Endothelial cell of umbilical vein (primary cell): ENCODE results near the gene DDB1. TPM values are rescaled to one million over a fixed set of nuclear protein-coding genes. Genes with fewer than 3 reads are reported as not detected.

Experiments used
- BruUV-seq: library from RNA; stranded (reverse); fragments of 400-500 nt; replicated peaks from 2 replicates; lab custom pipeline; 2021; lab: Mats Ljungman, UMichigan
- CTCF ChIA-PET: fragments of 300-600, 350-600 bp; sonication (Branson Sonifier 250); formaldehyde crosslinking; loops from one replicate; lab custom pipeline; 2021; ENCODE audit warnings: antibody characterized with exemption, inconsistent platforms; lab: Charles Lee
- POLR2A ChIA-PET: fragments of 300-600, 350-600 bp; sonication (Branson Sonifier 250); formaldehyde crosslinking; loops from one replicate; lab custom pipeline; 2021; ENCODE audit warnings: antibody characterized with exemption, inconsistent platforms; lab: Charles Lee
- DNase-seq: peaks from one replicate; pipeline ENCODE4 v3.0.0-alpha.2; 2011; ENCODE audit warnings: low read depth, low spot score
- FAIRE-seq: peaks from 2 replicates; lab custom pipeline; 2011; peaks lifted over from hg19 to GRCh38; lab: Jason Lieb, UNC
- H2AFZ ChIP-seq: 2 replicates; pipeline ENCODE4 v1.6.0; 2012; ENCODE audit warnings: low read depth, low read length, control low read depth, inconsistent platforms
- H3K27ac ChIP-seq: 2 replicates; pipeline ENCODE4 v1.5.1; 2011; ENCODE audit warnings: low read depth, mild to moderate bottlenecking, control low read depth, low read length, moderate library complexity; ENCODE audit not compliant: insufficient read depth
- H3K27me3 ChIP-seq, 2 experiments: 2 replicates each; pipeline versions ENCODE4 v1.6.0 to v1.6.1; 2011; ENCODE audit warnings: low read length in 2 of 2, mixed read lengths in 1 of 2; ENCODE audit not compliant: control insufficient read depth in 2 of 2, insufficient read depth in 2 of 2
- H3K36me3 ChIP-seq, 2 experiments: 2 replicates in 1 of 2; 3 replicates in 1 of 2; pipeline ENCODE4 v1.5.1; 2011; ENCODE audit warnings: low read length in 2 of 2, mild to moderate bottlenecking in 1 of 2, moderate library complexity in 1 of 2; ENCODE audit not compliant: control insufficient read depth in 2 of 2, insufficient read depth in 2 of 2; ENCODE audit errors: extremely low read depth in 1 of 2
- H3K4me1 ChIP-seq: 3 replicates; pipeline ENCODE4 v1.5.1; 2011; ENCODE audit warnings: mild to moderate bottlenecking, low read length; ENCODE audit not compliant: control insufficient read depth, insufficient read depth; ENCODE audit errors: extremely low read depth
- H3K4me2 ChIP-seq: 2 replicates; pipeline ENCODE4 v1.6.1; 2011; ENCODE audit warnings: low read length, control low read depth, mixed read lengths; ENCODE audit not compliant: insufficient read depth
- H3K4me3 ChIP-seq, 3 experiments: fragments of 200-600 bp in 1 of 3; sonication (generic), shearing (Covaris generic) in 1 of 3; replicated peaks in 1 of 3; 2 replicates each; pipeline ENCODE4 v1.5.1; 2011 to 2016; ENCODE audit warnings: control low read depth in 3 of 3, low read length in 3 of 3, mild to moderate bottlenecking in 2 of 3, inconsistent platforms in 1 of 3, low read depth in 1 of 3, moderate library complexity in 1 of 3; ENCODE audit not compliant: insufficient read depth in 1 of 3
- H3K79me2 ChIP-seq: 2 replicates; pipeline ENCODE4 v1.6.0; 2012; ENCODE audit warnings: low read length, inconsistent platforms; ENCODE audit not compliant: control insufficient read depth, insufficient read depth
- H3K9ac ChIP-seq: replicated peaks from 2 replicates; pipeline ENCODE3; 2011; ENCODE audit warnings: low read length, control low read depth; ENCODE audit not compliant: insufficient read depth; ENCODE audit errors: extremely low read depth
- H3K9me1 ChIP-seq: replicated peaks from 3 replicates; pipeline ENCODE4 v1.6.0; 2011; ENCODE audit warnings: mild to moderate bottlenecking, low read length; ENCODE audit not compliant: control insufficient read depth, insufficient read depth; ENCODE audit errors: extremely low read depth
- H3K9me3 ChIP-seq: replicated peaks from 2 replicates; pipeline ENCODE4 v1.5.1; 2012; ENCODE audit warnings: low read length, inconsistent platforms; ENCODE audit not compliant: control insufficient read depth, insufficient read depth
- H4K20me1 ChIP-seq: replicated peaks from 2 replicates; pipeline ENCODE3; 2011; ENCODE audit warnings: mild to moderate bottlenecking, low read length; ENCODE audit not compliant: control insufficient read depth, insufficient read depth; ENCODE audit errors: extremely low read depth
- CTCF ChIP-seq, 2 donors: IDR thresholded peaks; 1 replicate in 1 of 2; 2 replicates in 1 of 2; pipeline ENCODE4 v1.5.1; 2011; ENCODE audit warnings: low read length in 2 of 2, mild to moderate bottlenecking in 2 of 2, moderate library complexity in 2 of 2, control low read depth in 1 of 2, inconsistent platforms in 1 of 2, low read depth in 1 of 2; ENCODE audit not compliant: insufficient read depth in 1 of 2; ENCODE audit errors: extremely low read depth in 1 of 2
- EZH2 ChIP-seq: IDR thresholded peaks from 2 replicates; pipeline ENCODE4 v1.6.1; 2012; ENCODE audit warnings: borderline replicate concordance, low read depth, mild to moderate bottlenecking, moderate library complexity, low read length, inconsistent platforms; ENCODE audit not compliant: severe bottlenecking
- FOS ChIP-seq: IDR thresholded peaks from 2 replicates; pipeline ENCODE4 v1.6.1; 2011; ENCODE audit warnings: mild to moderate bottlenecking, low read length, moderate library complexity, borderline replicate concordance; ENCODE audit not compliant: insufficient read depth
- GATA2 ChIP-seq: IDR thresholded peaks from 2 replicates; pipeline ENCODE4 v1.7.0; 2011; ENCODE audit warnings: low read depth, mild to moderate bottlenecking, moderate library complexity, mixed read lengths, low read length; ENCODE audit not compliant: insufficient read length, insufficient read depth
- JUN ChIP-seq: IDR thresholded peaks from 2 replicates; pipeline ENCODE4 v1.6.1; 2011; ENCODE audit warnings: borderline replicate concordance, low read depth; ENCODE audit not compliant: insufficient read length, insufficient read depth
- MAX ChIP-seq: IDR thresholded peaks from 2 replicates; pipeline ENCODE4 v1.6.1; 2011; ENCODE audit not compliant: insufficient read depth, insufficient read length
- MYC ChIP-seq: IDR thresholded peaks from one replicate; pipeline ENCODE4 v1.6.1; 2011; ENCODE audit warnings: mild to moderate bottlenecking, low read depth, low read length
- POLR2A ChIP-seq: IDR thresholded peaks from 2 replicates; pipeline ENCODE4 v1.6.1; 2012; ENCODE audit warnings: low read depth, mild to moderate bottlenecking, control low read depth, low read length
- POLR2AphosphoS5 ChIP-seq: IDR thresholded peaks from 2 replicates; pipeline ENCODE4 v1.6.1; 2012; ENCODE audit warnings: low read depth, mild to moderate bottlenecking, control low read depth, low read length, moderate library complexity; ENCODE audit not compliant: insufficient read depth
- dilution Hi-C: fragments of 300-500 bp; cut with MboI; formaldehyde crosslinking; loops from one replicate; pipeline ENCODE4 v1.15.0; 2019; ENCODE audit warnings: low sequenced_read_pairs; ENCODE audit not compliant: extremely low pct_ligation_motif_present
- intact Hi-C: fragments of 100-400 bp; cut with micrococcal nuclease; formaldehyde crosslinking; loops from one replicate; pipeline ENCODE4 v1.10.0; 2022
- polyA plus RNA-seq, 4 experiments: library from polyadenylated mRNA; depleted of rRNA in 3 of 4; stranded (reverse) in 3 of 4; unstranded in 1 of 4; fragments of >200 nt; gene quantifications; 2 replicates each; pipeline versions ENCODE4 v1.2.1 to v1.2.3, GENCODE V29; 2011 to 2012; ENCODE audit warnings: missing spikeins in 1 of 4
- total RNA-seq: library from RNA; stranded (reverse); gene quantifications from 2 replicates; pipeline ENCODE4 v1.2.3, GENCODE V29; 2021

The DDB1 gene
- total and polyA plus RNA-seq, 2 donors (not counting 3 experiments of a cell fraction or from before 2014, with no cell fraction given), result 229 to 230 TPM

- dilution Hi-C loops (no loop called here), intact Hi-C loops (no loop called here)
- POLR2A ChIA-PET, result no interaction called here
- H3K9ac ChIP-seq, result no peak overlapping the region
- BruUV-seq, result no TSS peak
- no peak overlapping the region for H2AFZ ChIP-seq
- H3K4me1 ChIP-seq, result peaks cover 13% of the 10 kb centered on the region
- no peaks in the 10 kb centered on the region for H3K9me3 ChIP-seq
- DNase-seq, result no peak
- no peak overlapping the region for H3K27ac ChIP-seq
- no peak for FAIRE-seq
- H3K36me3 ChIP-seq, result peaks cover 20 to 47% of the 10 kb centered on the region in 2 experiments
- CTCF ChIA-PET, result no interaction called here
- no peak overlapping the region for H3K4me2 ChIP-seq
- TF ChIP-seq POLR2AphosphoS5, result no peak
- H3K27me3 ChIP-seq, result no peaks in the 10 kb centered on the region
- no peaks in the 10 kb centered on the region for H3K79me2 ChIP-seq
- no peaks in the 10 kb centered on the region for H4K20me1 ChIP-seq
- no peaks in the 10 kb centered on the region for H3K9me1 ChIP-seq
- no peak overlapping the region for H3K4me3 ChIP-seq
Observed at GRCh38 chr11:61302550-61302949, 30.4 kb downstream of the DDB1 start.

DNA sequence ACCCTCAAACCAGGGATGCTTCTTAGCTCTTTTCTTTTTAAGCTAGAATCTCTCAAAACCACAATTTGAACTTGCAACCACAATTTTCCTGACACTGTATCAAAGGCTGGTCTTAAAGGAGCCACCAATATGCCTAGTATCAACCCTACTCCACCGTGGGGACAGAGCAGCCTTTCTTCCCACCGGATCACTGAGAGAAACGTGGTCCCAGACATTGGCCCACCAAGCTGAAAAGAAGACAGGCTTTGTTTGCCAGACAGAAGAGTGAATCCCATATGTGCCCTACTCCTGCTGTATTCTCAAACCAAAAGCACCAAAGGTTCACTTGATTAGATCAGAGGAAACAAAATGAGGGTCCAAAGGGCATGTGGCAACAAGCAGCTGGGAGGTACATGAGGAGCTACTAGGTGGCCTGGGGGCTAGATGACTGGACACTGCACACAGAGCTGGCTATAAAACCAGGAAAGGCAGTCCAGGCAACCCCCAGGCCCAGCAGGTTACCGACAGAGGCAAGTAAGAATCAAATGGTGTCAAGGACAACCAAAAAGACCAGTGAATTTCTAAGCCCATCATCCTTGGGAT, 34.2 kb downstream of the DDB1 start:
- no peak overlapping the region for H3K9ac ChIP-seq
- no peaks in the 10 kb centered on the region for H4K20me1 ChIP-seq
- FAIRE-seq (no peak), DNase-seq (no peak)
- intact Hi-C loops (no loop called here), dilution Hi-C loops (no loop called here)
- no peak overlapping the region for H3K4me3 ChIP-seq
- ChIA-PET CTCF (interaction anchor here (1.5 kb wide), 2 partner anchors 44 to 63 kb away, joined by 3 to 5 read pairs; partner anchors contain the start of genes CYB561A3 and TMEM138), POLR2A (no interaction called here)
- H3K9me3 ChIP-seq, result no peaks in the 10 kb centered on the region
- no TSS peak for BruUV-seq
- no peaks in the 10 kb centered on the region for H3K9me1 ChIP-seq
- peaks cover 37% of the 10 kb centered on the region for H3K4me1 ChIP-seq
- H3K79me2 ChIP-seq, result no peaks in the 10 kb centered on the region
- no peak overlapping the region for H2AFZ ChIP-seq
- TF ChIP-seq FOS (no peak), EZH2 (no peak), POLR2AphosphoS5 (no peak), GATA2 (no peak), POLR2A (no peak), MYC (no peak), JUN (no peak), MAX (no peak), CTCF (IDR thresholded peaks at IDR 0.05; ENCODE audit: extremely low read depth in 1 of 2, insufficient read depth in 1 of 2, low read depth in 1 of 2, low read length in 2 of 2) (no peak)
- H3K36me3 ChIP-seq, result peaks cover 17 to 29% of the 10 kb centered on the region in 2 experiments
- H3K27me3 ChIP-seq, result peaks cover 0 to 3% of the 10 kb centered on the region in 2 experiments
- peak overlapping the region; percentile 19 for H3K27ac ChIP-seq
- no peak overlapping the region for H3K4me2 ChIP-seq
